ENCODE measurements around the gene TNFRSF6B. TPM values are rescaled to one million over a fixed set of nuclear protein-coding genes. Genes with fewer than 3 reads are reported as not detected.

TNFRSF6B gene
- total RNA-seq, 1 donor from 2014 or later, result 0.99 TPM

GRCh38 chr20:63685269-63686026 is 11.0 kb upstream of the TNFRSF6B start:
- TF ChIP-seq, protein P1, sequence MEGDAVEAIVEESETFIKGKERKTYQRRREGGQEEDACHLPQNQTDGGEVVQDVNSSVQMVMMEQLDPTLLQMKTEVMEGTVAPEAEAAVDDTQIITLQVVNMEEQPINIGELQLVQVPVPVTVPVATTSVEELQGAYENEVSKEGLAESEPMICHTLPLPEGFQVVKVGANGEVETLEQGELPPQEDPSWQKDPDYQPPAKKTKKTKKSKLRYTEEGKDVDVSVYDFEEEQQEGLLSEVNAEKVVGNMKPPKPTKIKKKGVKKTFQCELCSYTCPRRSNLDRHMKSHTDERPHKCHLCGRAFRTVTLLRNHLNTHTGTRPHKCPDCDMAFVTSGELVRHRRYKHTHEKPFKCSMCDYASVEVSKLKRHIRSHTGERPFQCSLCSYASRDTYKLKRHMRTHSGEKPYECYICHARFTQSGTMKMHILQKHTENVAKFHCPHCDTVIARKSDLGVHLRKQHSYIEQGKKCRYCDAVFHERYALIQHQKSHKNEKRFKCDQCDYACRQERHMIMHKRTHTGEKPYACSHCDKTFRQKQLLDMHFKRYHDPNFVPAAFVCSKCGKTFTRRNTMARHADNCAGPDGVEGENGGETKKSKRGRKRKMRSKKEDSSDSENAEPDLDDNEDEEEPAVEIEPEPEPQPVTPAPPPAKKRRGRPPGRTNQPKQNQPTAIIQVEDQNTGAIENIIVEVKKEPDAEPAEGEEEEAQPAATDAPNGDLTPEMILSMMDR (IDR thresholded peaks at IDR 0.05), result no peak

DNA sequence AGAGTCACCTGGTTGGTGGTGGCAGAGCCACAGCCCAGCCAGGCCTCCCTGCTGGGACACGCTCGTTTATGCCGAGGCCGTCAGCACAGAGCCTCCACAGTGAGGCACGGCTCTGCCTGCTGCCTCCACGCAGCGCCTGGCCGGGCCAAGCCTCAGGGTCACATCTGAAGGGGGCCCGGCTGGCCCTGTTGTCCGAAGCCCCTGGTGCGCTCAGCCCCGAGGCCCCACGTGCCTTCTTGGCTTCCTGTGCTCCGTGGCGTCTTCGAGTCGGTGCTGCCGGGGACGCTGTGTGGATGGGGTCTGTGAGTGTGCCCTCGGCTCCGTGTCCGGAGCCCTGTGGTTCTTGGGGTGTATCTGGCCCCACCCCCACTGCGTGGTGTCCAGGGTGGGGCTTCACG is 10.4 kb upstream of the TNFRSF6B start:
- DNase-seq (ENCODE audit: low spot score), result no peak
- TF ChIP-seq, protein P1 (IDR thresholded peaks at IDR 0.05), result no peak
- no peaks in the 10 kb centered on the region for H3K9me3 Mint-ChIP-seq (ENCODE audit: low read depth)
- no peak overlapping the region for H3K4me3 Mint-ChIP-seq (ENCODE audit: unreplicated experiment)
- H3K4me1 Mint-ChIP-seq (ENCODE audit: low read depth), result peaks cover 25% of the 10 kb centered on the region
- H3K27ac Mint-ChIP-seq (ENCODE audit: unreplicated experiment), result peak overlapping the region; percentile 49
- no peaks in the 10 kb centered on the region for H3K36me3 Mint-ChIP-seq (ENCODE audit: low read depth)
- no peaks in the 10 kb centered on the region for H3K27me3 Mint-ChIP-seq (ENCODE audit: low read depth)

More at GRCh38 chr20:63685269-63686026, 11.0 kb upstream of the TNFRSF6B start:
- Mint-ChIP-seq H3K4me3 (ENCODE audit: unreplicated experiment) (no peak overlapping the region), H3K36me3 (ENCODE audit: low read depth) (no peaks in the 10 kb centered on the region), H3K27ac (ENCODE audit: unreplicated experiment) (no peak overlapping the region), H3K9me3 (ENCODE audit: low read depth) (no peaks in the 10 kb centered on the region), H3K4me1 (ENCODE audit: low read depth) (peaks cover 25% of the 10 kb centered on the region), H3K27me3 (ENCODE audit: low read depth) (no peaks in the 10 kb centered on the region)
- no peak for DNase-seq (ENCODE audit: low spot score)

DNA sequence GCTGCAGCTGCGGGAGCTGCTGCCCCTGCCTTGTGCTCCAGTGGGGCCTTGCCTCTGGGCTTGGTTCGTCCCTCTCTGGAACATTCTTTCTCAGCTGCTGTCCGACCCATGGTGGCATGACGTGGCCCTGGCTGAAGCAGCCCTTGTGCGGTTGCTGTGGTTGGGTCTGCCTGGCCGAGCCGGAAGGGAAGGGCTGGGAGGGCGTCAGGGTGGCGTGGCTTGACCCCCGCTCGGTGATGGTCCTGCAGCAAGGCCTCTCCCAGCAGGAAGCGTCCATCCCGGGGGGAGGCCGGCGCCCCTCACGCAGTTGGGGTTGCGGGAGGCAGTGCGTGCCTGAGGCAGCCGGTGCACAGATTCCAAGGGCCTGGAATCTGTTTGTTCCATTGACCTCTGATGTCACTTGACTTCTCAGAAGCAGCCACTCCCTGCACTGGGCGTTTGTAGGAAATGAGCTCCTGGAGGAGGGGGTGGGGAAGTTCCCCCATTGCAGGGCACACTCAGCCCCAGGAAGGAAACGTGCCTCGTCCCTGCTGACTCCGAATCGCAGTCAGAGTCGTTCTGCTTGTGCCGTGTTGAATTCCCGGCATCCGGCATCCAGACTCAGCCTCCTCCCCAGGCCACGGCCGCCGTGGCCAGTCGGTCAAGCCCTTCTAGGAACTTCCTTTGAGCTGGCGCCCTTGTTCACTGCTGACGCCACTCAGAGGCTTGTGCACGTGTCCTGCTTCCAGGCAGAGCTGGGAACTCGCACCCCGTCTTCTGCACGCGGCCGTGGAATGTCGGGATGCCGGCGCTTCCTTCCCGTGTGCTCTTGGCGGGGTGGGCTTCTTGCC is 9.7 kb upstream of the TNFRSF6B start:
- Mint-ChIP-seq H3K36me3 (ENCODE audit: low read depth) (peaks cover 3% of the 10 kb centered on the region), H3K27ac (ENCODE audit: unreplicated experiment) (peak overlapping the region; percentile 69), H3K9me3 (ENCODE audit: low read depth) (no peaks in the 10 kb centered on the region), H3K4me1 (ENCODE audit: low read depth) (peaks cover 24% of the 10 kb centered on the region), H3K27me3 (ENCODE audit: low read depth) (no peaks in the 10 kb centered on the region), H3K4me3 (ENCODE audit: unreplicated experiment) (peak overlapping the region; percentile 2)
- DNase-seq (ENCODE audit: low spot score), result no peak
- TF ChIP-seq, protein P1 (IDR thresholded peaks at IDR 0.05), result no peak

GRCh38 chr20:63687419-63688178 is 8.9 kb upstream of the TNFRSF6B start:
- H3K4me3 Mint-ChIP-seq (ENCODE audit: unreplicated experiment), result no peak overlapping the region
- H3K9me3 Mint-ChIP-seq (ENCODE audit: low read depth), result no peaks in the 10 kb centered on the region
- H3K27ac Mint-ChIP-seq (ENCODE audit: unreplicated experiment), result no peak overlapping the region
- H3K36me3 Mint-ChIP-seq (ENCODE audit: low read depth), result peaks cover 3% of the 10 kb centered on the region
- peaks cover 21% of the 10 kb centered on the region for H3K4me1 Mint-ChIP-seq (ENCODE audit: low read depth)
- no peaks in the 10 kb centered on the region for H3K27me3 Mint-ChIP-seq (ENCODE audit: low read depth)
- TF ChIP-seq, protein P1 (IDR thresholded peaks at IDR 0.05), result no peak
- no peak for DNase-seq (ENCODE audit: low spot score)

All from chondrocyte (in vitro differentiated cells).